Measurements from ENCODE around the gene FYTTD1.

FYTTD1 gene

GRCh38 chr3:197814372-197814771 lies 64.7 kb downstream of the FYTTD1 start:
- Histone ChIP-seq H4K8ac (ENCODE audit: low read length) (no peak overlapping the region), H2BK15ac (ENCODE audit: low read depth, poor library complexity, severe bottlenecking) (no peak overlapping the region), H3K36me3 (ENCODE audit: control insufficient read depth in 1 of 2, insufficient read depth in 2 of 2, low read depth in 1 of 2, low read length in 2 of 2) (peaks cover 0 to 16% of the 10 kb centered on the region in 2 experiments), H3K23ac (ENCODE audit: low read length in 2 of 2) (no peak overlapping the region), H3K4me1 (ENCODE audit: control insufficient read depth, insufficient read depth, low read depth, low read length) (no peaks in the 10 kb centered on the region), H3K9ac (ENCODE audit: low read length) (no peak overlapping the region), H3K9me3 (ENCODE audit: control insufficient read depth, low read length) (no peaks in the 10 kb centered on the region), H2AFZ (ENCODE audit: low read depth, low read length) (no peak overlapping the region), H3K4ac (ENCODE audit: low read depth in 1 of 2, low read length in 2 of 2) (no peak overlapping the region), H3K27me3 (ENCODE audit: control insufficient read depth in 1 of 2, insufficient read depth in 1 of 2, low read length in 2 of 2) (no peaks in the 10 kb centered on the region), H2BK120ac (ENCODE audit: low read depth, low read length) (no peak overlapping the region), H4K91ac (ENCODE audit: low read length) (no peak overlapping the region), H3K79me1 (replicated peaks; ENCODE audit: low read length, poor library complexity, severe bottlenecking) (peaks cover 8% of the 10 kb centered on the region), H3K14ac (ENCODE audit: low read length in 2 of 2) (no peak overlapping the region), H2BK5ac (ENCODE audit: low read depth, low read length, poor library complexity, severe bottlenecking) (no peak overlapping the region), H2AK5ac (ENCODE audit: low read length, severe bottlenecking) (no peak overlapping the region), H3K27ac (ENCODE audit: low read length, poor library complexity, severe bottlenecking) (no peak overlapping the region), H3K4me3 (ENCODE audit: insufficient read depth in 1 of 2, low read depth in 1 of 2, low read length in 2 of 2) (no peak overlapping the region), H2BK12ac (ENCODE audit: low read length in 2 of 2) (no peak overlapping the region), H3K18ac (ENCODE audit: low read depth in 1 of 2, low read length in 2 of 2) (no peak overlapping the region), H3K4me2 (ENCODE audit: low read length, poor library complexity, severe bottlenecking) (no peak overlapping the region)
- 100% methylated on average over 2 of the region's 4 CpGs for WGBS
- DNase-seq, result no peak

GRCh38 chr3:197820550-197821335 lies 71.1 kb downstream of the FYTTD1 start:
- no peak overlapping the region for H2BK5ac ChIP-seq (ENCODE audit: low read depth, low read length, poor library complexity, severe bottlenecking)
- H3K18ac ChIP-seq (ENCODE audit: low read depth in 1 of 2, low read length in 2 of 2), result no peak overlapping the region
- H3K14ac ChIP-seq (ENCODE audit: low read length in 2 of 2), result no peak overlapping the region
- H3K4ac ChIP-seq (ENCODE audit: low read depth in 1 of 2, low read length in 2 of 2), result no peak overlapping the region
- peaks cover 7% of the 10 kb centered on the region for H3K4me1 ChIP-seq (ENCODE audit: control insufficient read depth, insufficient read depth, low read depth, low read length)
- no peak overlapping the region for H4K8ac ChIP-seq (ENCODE audit: low read length)
- WGBS, result 93% methylated on average over 6 of the region's 8 CpGs
- no peak overlapping the region for H2BK15ac ChIP-seq (ENCODE audit: low read depth, poor library complexity, severe bottlenecking)
- H3K27me3 ChIP-seq (ENCODE audit: control insufficient read depth in 1 of 2, insufficient read depth in 1 of 2, low read length in 2 of 2), result no peaks in the 10 kb centered on the region
- no peak overlapping the region for H2AK5ac ChIP-seq (ENCODE audit: low read length, severe bottlenecking)
- H3K36me3 ChIP-seq (ENCODE audit: control insufficient read depth in 1 of 2, insufficient read depth in 2 of 2, low read depth in 1 of 2, low read length in 2 of 2), result peaks cover 12 to 50% of the 10 kb centered on the region in 2 experiments
- H3K9me3 ChIP-seq (ENCODE audit: control insufficient read depth, low read length), result no peaks in the 10 kb centered on the region
- no peak overlapping the region for H2AFZ ChIP-seq (ENCODE audit: low read depth, low read length)
- no peak for DNase-seq
- no peak overlapping the region for H2BK12ac ChIP-seq (ENCODE audit: low read length in 2 of 2)
- peaks cover 13% of the 10 kb centered on the region for H3K79me1 ChIP-seq (replicated peaks; ENCODE audit: low read length, poor library complexity, severe bottlenecking)
- H2BK120ac ChIP-seq (ENCODE audit: low read depth, low read length), result no peak overlapping the region
- no peak overlapping the region for H3K4me3 ChIP-seq (ENCODE audit: insufficient read depth in 1 of 2, low read depth in 1 of 2, low read length in 2 of 2)
- no peak overlapping the region for H3K9ac ChIP-seq (ENCODE audit: low read length)
- H3K4me2 ChIP-seq (ENCODE audit: low read length, poor library complexity, severe bottlenecking), result no peak overlapping the region
- H4K91ac ChIP-seq (ENCODE audit: low read length), result no peak overlapping the region
- H3K27ac ChIP-seq (ENCODE audit: low read length, poor library complexity, severe bottlenecking), result no peak overlapping the region
- H3K23ac ChIP-seq (ENCODE audit: low read length in 2 of 2), result no peak overlapping the region

GRCh38 chr3:197829397-197830045 lies 79.8 kb downstream of the FYTTD1 start:
- Histone ChIP-seq H3K79me1 (replicated peaks; ENCODE audit: low read length, poor library complexity, severe bottlenecking) (peaks cover 11% of the 10 kb centered on the region), H3K4me3 (ENCODE audit: insufficient read depth in 1 of 2, low read depth in 1 of 2, low read length in 2 of 2) (no peak overlapping the region), H2BK12ac (ENCODE audit: low read length in 2 of 2) (no peak overlapping the region), H3K27me3 (ENCODE audit: control insufficient read depth in 1 of 2, insufficient read depth in 1 of 2, low read length in 2 of 2) (no peaks in the 10 kb centered on the region), H3K27ac (ENCODE audit: low read length, poor library complexity, severe bottlenecking) (no peak overlapping the region), H2AK5ac (ENCODE audit: low read length, severe bottlenecking) (no peak overlapping the region), H3K9me3 (ENCODE audit: control insufficient read depth, low read length) (no peaks in the 10 kb centered on the region), H2BK15ac (ENCODE audit: low read depth, poor library complexity, severe bottlenecking) (no peak overlapping the region), H4K8ac (ENCODE audit: low read length) (no peak overlapping the region), H3K18ac (ENCODE audit: low read depth in 1 of 2, low read length in 2 of 2) (no peak overlapping the region), H3K9ac (ENCODE audit: low read length) (no peak overlapping the region), H2BK120ac (ENCODE audit: low read depth, low read length) (no peak overlapping the region), H4K91ac (ENCODE audit: low read length) (no peak overlapping the region), H3K23ac (ENCODE audit: low read length in 2 of 2) (no peak overlapping the region), H3K14ac (ENCODE audit: low read length in 2 of 2) (no peak overlapping the region), H2AFZ (ENCODE audit: low read depth, low read length) (no peak overlapping the region), H3K4me1 (ENCODE audit: control insufficient read depth, insufficient read depth, low read depth, low read length) (no peaks in the 10 kb centered on the region), H3K4me2 (ENCODE audit: low read length, poor library complexity, severe bottlenecking) (no peak overlapping the region), H3K4ac (ENCODE audit: low read depth in 1 of 2, low read length in 2 of 2) (no peak overlapping the region), H2BK5ac (ENCODE audit: low read depth, low read length, poor library complexity, severe bottlenecking) (no peak overlapping the region), H3K36me3 (ENCODE audit: control insufficient read depth in 1 of 2, insufficient read depth in 2 of 2, low read depth in 1 of 2, low read length in 2 of 2) (peaks cover 20 to 82% of the 10 kb centered on the region in 2 experiments)
- WGBS, result 95% methylated on average over 2 of the region's 3 CpGs
- DNase-seq, result no peak

GRCh38 chr3:197830308-197830966 lies 80.8 kb downstream of the FYTTD1 start:
- 93% methylated on average over 6 of the region's 6 CpGs for WGBS
- Histone ChIP-seq H3K14ac (ENCODE audit: low read length in 2 of 2) (no peak overlapping the region), H2AFZ (ENCODE audit: low read depth, low read length) (no peak overlapping the region), H2AK5ac (ENCODE audit: low read length, severe bottlenecking) (no peak overlapping the region), H4K8ac (ENCODE audit: low read length) (no peak overlapping the region), H3K9me3 (ENCODE audit: control insufficient read depth, low read length) (no peaks in the 10 kb centered on the region), H3K9ac (ENCODE audit: low read length) (no peak overlapping the region), H3K18ac (ENCODE audit: low read depth in 1 of 2, low read length in 2 of 2) (no peak overlapping the region), H2BK12ac (ENCODE audit: low read length in 2 of 2) (no peak overlapping the region), H3K4me3 (ENCODE audit: insufficient read depth in 1 of 2, low read depth in 1 of 2, low read length in 2 of 2) (no peak overlapping the region), H4K91ac (ENCODE audit: low read length) (no peak overlapping the region), H3K79me1 (replicated peaks; ENCODE audit: low read length, poor library complexity, severe bottlenecking) (peaks cover 11% of the 10 kb centered on the region), H3K27ac (ENCODE audit: low read length, poor library complexity, severe bottlenecking) (no peak overlapping the region), H3K23ac (ENCODE audit: low read length in 2 of 2) (no peak overlapping the region), H3K4me1 (ENCODE audit: control insufficient read depth, insufficient read depth, low read depth, low read length) (no peaks in the 10 kb centered on the region), H2BK120ac (ENCODE audit: low read depth, low read length) (no peak overlapping the region), H3K27me3 (ENCODE audit: control insufficient read depth in 1 of 2, insufficient read depth in 1 of 2, low read length in 2 of 2) (no peaks in the 10 kb centered on the region), H2BK5ac (ENCODE audit: low read depth, low read length, poor library complexity, severe bottlenecking) (no peak overlapping the region), H2BK15ac (ENCODE audit: low read depth, poor library complexity, severe bottlenecking) (no peak overlapping the region), H3K4me2 (ENCODE audit: low read length, poor library complexity, severe bottlenecking) (no peak overlapping the region), H3K4ac (ENCODE audit: low read depth in 1 of 2, low read length in 2 of 2) (no peak overlapping the region), H3K36me3 (ENCODE audit: control insufficient read depth in 1 of 2, insufficient read depth in 2 of 2, low read depth in 1 of 2, low read length in 2 of 2) (peaks cover 23 to 88% of the 10 kb centered on the region in 2 experiments)
- no peak for DNase-seq
